SU-DHL-6 (cell line): ENCODE results near the gene ITPR1.

Source experiments
- H2AFZ ChIP-seq: fragments of 200-600 bp; sonication (generic); 2 replicates; pipeline ENCODE4 v1.6.1; 2014; ENCODE audit warnings: low read depth, mild to moderate bottlenecking, moderate library complexity, mixed read lengths, antibody characterized with exemption, low read length; ENCODE audit not compliant: severe bottlenecking
- H3F3A ChIP-seq: fragments of 200-600 bp; shearing (Covaris generic); 2 replicates; pipeline ENCODE4 v1.6.0; 2016; ENCODE audit warnings: antibody characterized with exemption, mild to moderate bottlenecking; ENCODE audit not compliant: insufficient read depth
- H3K27ac ChIP-seq: fragments of 200-600 bp; sonication (generic); 2 replicates; pipeline ENCODE4 v1.5.1; 2016; ENCODE audit warnings: low read depth, mild to moderate bottlenecking, low read length, moderate library complexity, mixed read lengths
- H3K27me3 ChIP-seq: fragments of 200-600 bp; sonication (generic), shearing (Covaris generic); 2 replicates; pipeline ENCODE4 v1.6.0; 2014; ENCODE audit warnings: mild to moderate bottlenecking, low read length
- H3K36me3 ChIP-seq: fragments of 200-600 bp; sonication (generic); 2 replicates; pipeline ENCODE4 v1.6.1; 2014; ENCODE audit warnings: mild to moderate bottlenecking, low read length, mixed read lengths
- H3K4me2 ChIP-seq: fragments of 300-600, 200-600 bp; shearing (Covaris generic), sonication (generic); 2 replicates; pipeline ENCODE4 v1.6.0; 2014; ENCODE audit warnings: low read length, low read depth, mild to moderate bottlenecking; ENCODE audit not compliant: poor library complexity, severe bottlenecking
- H3K4me3 ChIP-seq: fragments of 200-600 bp; sonication (generic); 2 replicates; pipeline ENCODE4 v1.5.1; 2014; ENCODE audit warnings: antibody characterized with exemption, low read length, mild to moderate bottlenecking, mixed read lengths; ENCODE audit not compliant: insufficient read depth, poor library complexity, severe bottlenecking
- H3K79me2 ChIP-seq: fragments of 200-600 bp; sonication (generic); 2 replicates; pipeline ENCODE4 v1.6.1; 2014; ENCODE audit warnings: mild to moderate bottlenecking, low read length, moderate library complexity; ENCODE audit not compliant: insufficient read depth
- H3K9ac ChIP-seq: fragments of 200-600 bp; sonication (generic); 2 replicates; pipeline ENCODE4 v1.7.0; 2014; ENCODE audit warnings: mild to moderate bottlenecking, low read length
- H3K9me2 ChIP-seq: fragments of 200-600 bp; sonication (generic); replicated peaks from 2 replicates; pipeline ENCODE4 v1.6.1; 2014; ENCODE audit warnings: low read length; ENCODE audit not compliant: insufficient read depth
- H3K9me3 ChIP-seq: fragments of 200-600 bp; sonication (generic); 2 replicates; pipeline ENCODE4 v1.6.1; 2014; ENCODE audit warnings: low read length, mixed read lengths; ENCODE audit not compliant: insufficient read depth
- H4K20me1 ChIP-seq: fragments of 200-600 bp; sonication (generic); 2 replicates; pipeline ENCODE4 v1.6.1; 2014; ENCODE audit warnings: low read depth, mild to moderate bottlenecking, antibody characterized with exemption, low read length, moderate library complexity, mixed read lengths
- CTCF ChIP-seq: fragments of 200-600 bp; sonication (generic); IDR thresholded peaks from one replicate; pipeline ENCODE4 v1.5.1; 2017; ENCODE audit warnings: antibody characterized with exemption, mild to moderate bottlenecking, low read length, moderate library complexity; ENCODE audit not compliant: insufficient read depth, poor library complexity, severe bottlenecking
- EZH2phosphoT487 ChIP-seq: fragments of 200-600 bp; sonication (generic), shearing (Covaris generic); conservative IDR thresholded peaks from 2 replicates; pipeline ENCODE4 v1.6.1; 2018; ENCODE audit warnings: mild to moderate bottlenecking, antibody characterized with exemption, low read length, moderate library complexity, mixed read lengths

ITPR1 gene

GRCh38 chr3:4548780-4549179 is 55.6 kb downstream of the ITPR1 start:
- Histone ChIP-seq H3K9me3 (no peaks in the 10 kb centered on the region), H3K4me3 (no peak overlapping the region), H3K27me3 (no peaks in the 10 kb centered on the region), H3K27ac (no peak overlapping the region), H3K9ac (no peak overlapping the region), H3K9me2 (no peaks in the 10 kb centered on the region), H3K79me2 (no peaks in the 10 kb centered on the region), H3F3A (no peaks in the 10 kb centered on the region), H4K20me1 (no peaks in the 10 kb centered on the region), H2AFZ (no peak overlapping the region), H3K4me2 (no peak overlapping the region), H3K36me3 (no peaks in the 10 kb centered on the region)
- TF ChIP-seq CTCF (no peak), EZH2phosphoT487 (no peak)

GRCh38 chr3:4549896-4550295 is 56.7 kb downstream of the ITPR1 start:
- no peak overlapping the region for H3K4me2 ChIP-seq
- no peak for TF ChIP-seq EZH2phosphoT487
- no peaks in the 10 kb centered on the region for H3K36me3 ChIP-seq
- H3K27ac ChIP-seq: no peak overlapping the region
- H3K9ac ChIP-seq: no peak overlapping the region
- H4K20me1 ChIP-seq: no peaks in the 10 kb centered on the region
- no peak overlapping the region for H2AFZ ChIP-seq
- H3K9me3 ChIP-seq: no peaks in the 10 kb centered on the region
- no peaks in the 10 kb centered on the region for H3F3A ChIP-seq
- no peak overlapping the region for H3K4me3 ChIP-seq
- no peaks in the 10 kb centered on the region for H3K79me2 ChIP-seq
- no peaks in the 10 kb centered on the region for H3K9me2 ChIP-seq
- H3K27me3 ChIP-seq: no peaks in the 10 kb centered on the region

- TF ChIP-seq EZH2phosphoT487 (no peak), CTCF (no peak)
- no peaks in the 10 kb centered on the region for H4K20me1 ChIP-seq
- H3K9me3 ChIP-seq: no peaks in the 10 kb centered on the region
- H3K4me3 ChIP-seq: no peak overlapping the region
- no peaks in the 10 kb centered on the region for H3K36me3 ChIP-seq
- H3K27me3 ChIP-seq: no peaks in the 10 kb centered on the region
- H3K9ac ChIP-seq: no peak overlapping the region
- H2AFZ ChIP-seq: no peak overlapping the region
- no peak overlapping the region for H3K27ac ChIP-seq
- H3K79me2 ChIP-seq: no peaks in the 10 kb centered on the region
- H3K9me2 ChIP-seq: no peaks in the 10 kb centered on the region
- H3F3A ChIP-seq: no peaks in the 10 kb centered on the region
- H3K4me2 ChIP-seq: no peak overlapping the region
Measured at GRCh38 chr3:4551051-4551711, 58.0 kb downstream of the ITPR1 start.

- no peaks in the 10 kb centered on the region for H3K9me2 ChIP-seq
- H3K9ac ChIP-seq: no peak overlapping the region
- H3F3A ChIP-seq: no peaks in the 10 kb centered on the region
- H2AFZ ChIP-seq: no peak overlapping the region
- H4K20me1 ChIP-seq: no peaks in the 10 kb centered on the region
- H3K27me3 ChIP-seq: no peaks in the 10 kb centered on the region
- no peak for TF ChIP-seq CTCF
- TF ChIP-seq EZH2phosphoT487: no peak
- no peak overlapping the region for H3K4me3 ChIP-seq
- no peaks in the 10 kb centered on the region for H3K9me3 ChIP-seq
- no peak overlapping the region for H3K4me2 ChIP-seq
- no peaks in the 10 kb centered on the region for H3K36me3 ChIP-seq
- no peak overlapping the region for H3K27ac ChIP-seq
- H3K79me2 ChIP-seq: no peaks in the 10 kb centered on the region
Measured at GRCh38 chr3:4551794-4552442, 58.8 kb downstream of the ITPR1 start.
